ENCODE results near the gene FCRL3.

The FCRL3 gene

DNA sequence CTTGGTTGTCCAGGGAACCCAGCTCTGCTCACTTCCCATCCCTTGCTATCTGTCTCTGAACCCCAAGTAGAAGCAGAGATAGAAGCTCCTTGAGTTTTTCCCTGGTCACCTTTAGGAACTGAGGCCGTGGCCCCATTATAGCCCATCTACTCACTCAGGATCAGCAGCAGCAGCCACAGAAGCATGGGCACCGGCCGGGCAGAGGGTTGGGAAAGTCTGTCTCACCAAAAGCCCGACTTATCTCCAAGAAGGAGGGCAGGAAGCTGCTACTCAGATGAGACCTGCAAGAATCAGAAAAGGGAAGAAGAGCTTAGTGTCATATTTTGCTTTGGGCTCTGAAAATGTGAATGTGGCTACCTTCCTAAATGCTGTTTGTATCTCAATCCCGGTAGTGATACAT, 264 bp downstream of the FCRL3 start:
- TF ChIP-seq, protein P1, sequence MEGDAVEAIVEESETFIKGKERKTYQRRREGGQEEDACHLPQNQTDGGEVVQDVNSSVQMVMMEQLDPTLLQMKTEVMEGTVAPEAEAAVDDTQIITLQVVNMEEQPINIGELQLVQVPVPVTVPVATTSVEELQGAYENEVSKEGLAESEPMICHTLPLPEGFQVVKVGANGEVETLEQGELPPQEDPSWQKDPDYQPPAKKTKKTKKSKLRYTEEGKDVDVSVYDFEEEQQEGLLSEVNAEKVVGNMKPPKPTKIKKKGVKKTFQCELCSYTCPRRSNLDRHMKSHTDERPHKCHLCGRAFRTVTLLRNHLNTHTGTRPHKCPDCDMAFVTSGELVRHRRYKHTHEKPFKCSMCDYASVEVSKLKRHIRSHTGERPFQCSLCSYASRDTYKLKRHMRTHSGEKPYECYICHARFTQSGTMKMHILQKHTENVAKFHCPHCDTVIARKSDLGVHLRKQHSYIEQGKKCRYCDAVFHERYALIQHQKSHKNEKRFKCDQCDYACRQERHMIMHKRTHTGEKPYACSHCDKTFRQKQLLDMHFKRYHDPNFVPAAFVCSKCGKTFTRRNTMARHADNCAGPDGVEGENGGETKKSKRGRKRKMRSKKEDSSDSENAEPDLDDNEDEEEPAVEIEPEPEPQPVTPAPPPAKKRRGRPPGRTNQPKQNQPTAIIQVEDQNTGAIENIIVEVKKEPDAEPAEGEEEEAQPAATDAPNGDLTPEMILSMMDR (IDR thresholded peaks at IDR 0.05) = no peak
- Histone ChIP-seq H3K4me2 (ENCODE audit: low read length) (no peak overlapping the region), H3K4me1 (no peaks in the 10 kb centered on the region), H3K27ac (no peak overlapping the region), H3K9ac (no peak overlapping the region), H3K36me3 (ENCODE audit: control insufficient read depth, insufficient read depth, low read length) (no peaks in the 10 kb centered on the region), H3K9me3 (ENCODE audit: control insufficient read depth, low read length) (no peaks in the 10 kb centered on the region), H3K27me3 (ENCODE audit: control insufficient read depth, insufficient read depth, low read length) (no peaks in the 10 kb centered on the region), H3K79me2 (no peaks in the 10 kb centered on the region), H2AFZ (no peak overlapping the region), H3K4me3 (ENCODE audit: low read depth, low read length) (no peak overlapping the region)

DNA sequence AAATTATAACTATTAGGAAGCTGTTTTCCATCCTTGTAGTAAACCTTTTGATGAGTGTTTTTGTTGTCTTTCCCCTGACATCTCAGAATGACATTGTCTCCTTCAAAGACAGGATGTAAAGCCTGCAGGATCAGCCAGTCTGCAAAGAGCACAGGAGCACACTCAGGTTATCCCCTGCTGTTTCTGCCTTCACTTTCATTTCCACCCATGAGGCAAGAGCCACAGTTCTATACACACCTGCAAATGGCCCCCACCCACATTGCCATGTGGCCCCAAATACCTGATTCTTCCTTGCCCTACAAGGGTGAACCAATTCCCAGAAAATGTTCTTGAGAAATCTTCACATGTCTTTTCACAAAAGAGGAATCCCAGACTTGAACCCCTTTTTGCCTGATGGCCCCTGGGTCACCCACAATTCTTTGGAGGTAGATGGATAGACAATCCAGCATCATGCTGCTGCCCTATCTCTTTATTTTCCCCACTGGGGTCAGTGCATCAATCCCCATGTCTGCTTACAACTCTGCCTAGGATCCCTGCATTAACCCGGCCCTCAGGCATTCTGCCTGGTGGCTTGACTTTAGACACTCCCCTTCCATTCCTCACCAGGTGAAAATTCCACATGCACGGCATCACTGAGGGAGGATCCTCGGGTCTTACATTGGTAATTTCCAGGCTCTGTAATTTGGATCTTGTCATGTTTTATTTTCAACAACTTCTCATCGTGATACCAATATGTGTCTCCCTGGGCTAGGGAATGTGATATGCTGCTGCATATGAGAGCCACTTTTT, 2.6 kb downstream of the FCRL3 start:
- H3K4me3 ChIP-seq (ENCODE audit: low read depth, low read length) = no peak overlapping the region
- no peaks in the 10 kb centered on the region for H3K4me1 ChIP-seq
- no peak overlapping the region for H3K4me2 ChIP-seq (ENCODE audit: low read length)
- H3K27ac ChIP-seq = no peak overlapping the region
- TF ChIP-seq, protein P1 (IDR thresholded peaks at IDR 0.05) = no peak
- no peaks in the 10 kb centered on the region for H3K27me3 ChIP-seq (ENCODE audit: control insufficient read depth, insufficient read depth, low read length)
- H3K9ac ChIP-seq = no peak overlapping the region
- no peak overlapping the region for H2AFZ ChIP-seq
- H3K9me3 ChIP-seq (ENCODE audit: control insufficient read depth, low read length) = no peaks in the 10 kb centered on the region
- no peaks in the 10 kb centered on the region for H3K36me3 ChIP-seq (ENCODE audit: control insufficient read depth, insufficient read depth, low read length)
- no peaks in the 10 kb centered on the region for H3K79me2 ChIP-seq

DNA sequence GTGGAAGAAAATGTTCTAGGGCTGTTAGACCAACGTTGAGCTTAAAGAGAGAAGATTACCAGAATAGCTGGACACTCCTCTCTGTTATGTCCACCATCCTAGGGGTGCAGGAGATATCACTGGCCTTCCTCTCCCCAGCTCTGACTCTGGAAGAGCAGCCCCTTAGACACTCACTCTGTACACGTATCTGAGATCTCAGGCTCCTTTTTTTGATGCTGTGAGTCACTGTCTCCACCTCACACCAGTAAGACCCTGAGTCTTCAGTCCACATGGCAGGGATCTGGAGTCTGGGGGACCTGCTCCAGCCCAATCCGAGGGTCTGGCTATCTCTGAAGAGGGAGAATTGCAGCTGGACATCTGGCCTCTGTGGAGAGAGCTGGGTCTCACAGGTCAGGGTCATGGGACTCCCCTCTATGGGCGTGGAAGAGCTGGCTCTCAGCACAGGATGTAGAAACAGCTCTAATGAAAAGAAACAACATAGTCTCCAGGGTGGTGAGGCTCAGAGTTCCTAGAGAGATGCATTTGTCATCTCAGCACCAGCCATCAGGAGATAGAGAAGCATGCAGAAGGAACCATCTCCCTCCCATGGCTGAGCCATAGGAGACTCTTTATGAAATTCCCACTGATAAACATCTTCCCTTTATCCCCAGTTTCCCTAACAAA, 3.5 kb downstream of the FCRL3 start:
- Histone ChIP-seq H3K79me2 (no peaks in the 10 kb centered on the region), H3K36me3 (ENCODE audit: control insufficient read depth, insufficient read depth, low read length) (no peaks in the 10 kb centered on the region), H3K27ac (no peak overlapping the region), H3K4me2 (ENCODE audit: low read length) (no peak overlapping the region), H3K4me3 (ENCODE audit: low read depth, low read length) (no peak overlapping the region), H3K9me3 (ENCODE audit: control insufficient read depth, low read length) (no peaks in the 10 kb centered on the region), H3K27me3 (ENCODE audit: control insufficient read depth, insufficient read depth, low read length) (no peaks in the 10 kb centered on the region), H3K4me1 (no peaks in the 10 kb centered on the region), H3K9ac (no peak overlapping the region), H2AFZ (no peak overlapping the region)
- TF ChIP-seq, protein P1 (IDR thresholded peaks at IDR 0.05) = no peak

DNA sequence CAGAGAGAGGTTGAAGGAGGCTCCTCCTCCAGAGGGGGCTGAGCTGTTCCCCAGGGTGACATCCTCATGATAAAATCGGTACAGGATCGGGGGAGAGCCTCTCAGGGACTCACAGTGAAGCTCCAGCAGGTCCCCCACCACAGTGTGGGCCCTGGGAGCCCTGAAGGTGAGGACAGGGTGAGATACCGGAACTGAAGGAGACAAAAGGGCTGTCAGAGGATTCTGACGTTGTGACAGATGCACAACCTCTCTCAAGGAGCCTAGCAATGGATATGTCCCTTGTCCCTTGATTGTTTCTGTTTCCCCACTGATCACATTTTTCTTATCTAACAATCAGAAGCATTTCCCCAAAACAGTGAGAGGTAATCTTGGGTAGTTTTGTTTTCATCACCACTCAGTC, 5.2 kb downstream of the FCRL3 start:
- no peak overlapping the region for H3K27ac ChIP-seq
- H3K9ac ChIP-seq = no peak overlapping the region
- no peaks in the 10 kb centered on the region for H3K79me2 ChIP-seq
- TF ChIP-seq, protein P1 (IDR thresholded peaks at IDR 0.05) = no peak
- H3K4me1 ChIP-seq = no peaks in the 10 kb centered on the region
- no peaks in the 10 kb centered on the region for H3K27me3 ChIP-seq (ENCODE audit: control insufficient read depth, insufficient read depth, low read length)
- no peaks in the 10 kb centered on the region for H3K36me3 ChIP-seq (ENCODE audit: control insufficient read depth, insufficient read depth, low read length)
- H3K4me2 ChIP-seq (ENCODE audit: low read length) = no peak overlapping the region
- H3K9me3 ChIP-seq (ENCODE audit: control insufficient read depth, low read length) = no peaks in the 10 kb centered on the region
- H2AFZ ChIP-seq = no peak overlapping the region
- no peak overlapping the region for H3K4me3 ChIP-seq (ENCODE audit: low read depth, low read length)

Measured in parathyroid adenoma (tissue), 2 donors.